Kidney tubule cell (primary cell): ENCODE results near the gene NR2F1-AS1.

Experiments used
- DNase-seq: peaks from one replicate; pipeline ENCODE4 v3.0.0-alpha.2; 2018; ENCODE audit warnings: low spot score

NR2F1-AS1 gene

DNA sequence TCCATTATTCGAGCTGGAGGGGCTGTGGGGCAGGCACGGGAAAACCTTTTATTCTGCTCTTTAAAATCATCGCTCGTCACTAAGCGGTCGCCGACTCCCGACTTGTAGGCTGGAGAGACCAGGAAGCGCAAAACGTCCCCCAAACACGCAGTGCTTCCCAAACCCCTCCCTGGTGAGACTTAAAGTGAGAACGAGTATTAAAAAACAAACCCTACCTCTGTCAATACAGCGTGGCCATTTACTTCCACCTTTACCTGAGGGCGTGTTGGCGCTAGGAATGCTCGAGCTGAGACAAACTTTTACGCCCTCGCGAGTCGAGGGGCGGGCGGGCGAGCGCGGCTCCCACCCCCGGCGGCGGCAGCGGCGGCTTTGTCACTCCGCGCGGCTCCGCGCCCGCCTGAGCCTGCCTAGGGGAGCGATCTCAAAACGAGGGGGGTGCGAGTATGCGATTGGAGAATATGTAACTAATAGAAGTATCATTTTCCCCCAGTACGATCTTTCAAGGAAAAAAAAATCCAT, at the start of gene NR2F1-AS1:
Gene NR2F1-AS1 (minus strand): TSS at position 293 of the 519 bp plus-strand sequence.
- no peak for DNase-seq

- no peak for DNase-seq
These were observed 45.8 kb upstream of the NR2F1-AS1 start for GRCh38 chr5:93626801-93627200.

DNA sequence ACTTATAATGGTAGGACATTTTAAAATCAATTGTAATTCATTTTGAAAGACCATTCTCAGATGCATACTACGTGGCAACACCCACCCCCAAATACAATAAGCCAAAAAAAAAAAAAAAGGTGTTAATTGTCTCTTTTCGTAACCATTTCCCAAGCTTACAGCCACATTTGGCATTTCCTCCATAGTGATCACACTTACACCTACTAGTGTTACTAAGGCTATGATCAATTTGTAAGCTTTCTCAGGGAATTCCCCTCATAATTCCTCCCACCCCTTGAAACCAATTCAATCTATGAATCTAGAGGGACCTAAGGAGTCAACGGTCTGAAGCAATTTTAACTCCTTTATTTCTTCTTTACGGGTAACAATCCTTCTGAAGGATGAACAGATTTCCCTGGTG, 42.1 kb upstream of the NR2F1-AS1 start:
- no peak for DNase-seq

GRCh38 chr5:93622240-93622885, 41.3 kb upstream of the NR2F1-AS1 start:
- DNase-seq: peak; percentile 77

- peak; percentile 82 for DNase-seq
These were observed 40.3 kb upstream of the NR2F1-AS1 start for GRCh38 chr5:93621327-93621798.

DNA sequence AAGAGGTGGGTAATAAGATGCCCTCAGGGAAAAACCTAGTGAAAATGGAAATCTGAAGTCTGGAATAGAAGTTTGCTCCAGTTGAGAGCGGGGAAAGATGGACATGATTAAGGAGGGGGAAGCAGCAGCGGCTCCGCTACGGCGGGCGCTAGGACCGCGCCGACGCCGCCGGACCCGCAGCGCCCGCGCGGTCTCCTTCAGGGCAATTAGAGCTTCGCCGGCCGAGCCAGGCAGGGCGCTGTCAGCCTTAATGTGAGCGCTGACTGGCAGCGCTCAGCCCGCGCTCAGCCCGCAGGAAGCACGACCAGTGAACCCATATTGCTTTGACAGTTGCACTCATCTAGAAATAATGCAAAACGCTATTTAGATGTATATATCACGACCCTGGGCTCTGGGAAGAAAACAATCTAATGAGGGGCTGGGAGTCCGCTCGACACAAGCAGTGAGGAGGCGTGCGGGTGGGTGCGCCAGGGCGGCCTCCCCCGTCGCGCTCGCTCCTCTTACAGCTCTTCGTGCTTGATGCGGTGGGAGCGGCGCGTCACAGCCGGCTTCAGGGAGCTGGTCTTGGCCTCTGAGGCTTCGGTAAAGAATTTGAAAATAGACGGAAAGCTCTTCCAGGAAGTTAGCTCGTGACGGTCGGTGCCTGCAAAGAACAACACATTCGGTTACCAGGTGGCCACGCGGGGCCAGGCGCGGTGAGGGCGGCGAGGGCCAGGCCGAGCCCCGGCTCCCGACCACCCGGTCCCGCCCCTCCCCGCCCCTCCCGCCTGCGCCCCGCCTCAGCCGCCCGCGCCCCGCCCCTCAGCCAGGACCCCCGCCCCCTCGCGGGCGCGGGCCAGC, 39.7 kb upstream of the NR2F1-AS1 start:
- DNase-seq: peak; percentile 80

- DNase-seq: no peak
These were observed 35.6 kb upstream of the NR2F1-AS1 start for GRCh38 chr5:93616538-93617174.

- no peak for DNase-seq
These were observed 31.8 kb upstream of the NR2F1-AS1 start for GRCh38 chr5:93612855-93613243.

DNA sequence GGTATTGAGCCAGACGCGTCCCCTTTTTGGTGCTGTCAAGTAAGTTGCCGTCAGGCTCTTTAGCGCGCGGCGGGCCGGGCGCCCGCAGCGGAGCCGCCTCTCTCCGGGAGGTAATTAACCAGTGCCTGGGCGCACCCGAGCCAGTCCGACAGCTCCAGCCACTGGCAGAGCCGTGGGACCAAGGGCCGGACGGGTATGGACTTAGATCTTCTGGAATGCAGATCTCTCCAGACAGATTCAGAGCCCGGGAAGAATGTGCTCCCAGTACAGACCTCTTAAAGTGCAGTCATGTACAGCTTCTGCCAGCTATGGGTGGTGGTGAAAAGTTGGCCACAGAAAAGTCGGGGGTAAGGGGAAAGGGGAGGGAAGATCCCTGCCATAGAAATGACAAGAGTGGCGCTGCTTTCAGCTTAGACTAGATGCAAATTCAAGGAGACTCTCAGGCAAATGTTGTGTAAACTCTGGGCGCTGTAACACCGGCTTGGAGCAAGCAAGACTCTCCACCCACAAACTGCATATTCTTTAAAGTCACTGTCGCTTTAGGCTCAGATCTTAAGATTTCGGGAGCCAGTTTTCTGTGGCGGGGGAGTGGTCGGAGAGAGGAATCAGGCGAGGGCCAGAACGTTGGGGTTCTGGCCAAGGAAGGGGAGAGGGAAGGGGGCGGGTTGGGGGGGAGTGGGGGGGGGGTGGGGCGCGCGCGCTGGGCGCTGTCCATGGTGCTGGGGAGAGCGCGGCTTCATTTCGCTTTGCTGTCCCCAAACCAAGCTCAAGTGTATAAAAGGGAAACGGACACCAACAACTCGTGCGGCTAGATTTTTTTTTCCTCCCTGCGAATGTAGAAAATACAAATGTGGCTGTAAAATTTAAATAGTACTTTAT, 31.2 kb upstream of the NR2F1-AS1 start:
- DNase-seq: peak; percentile 31

DNA sequence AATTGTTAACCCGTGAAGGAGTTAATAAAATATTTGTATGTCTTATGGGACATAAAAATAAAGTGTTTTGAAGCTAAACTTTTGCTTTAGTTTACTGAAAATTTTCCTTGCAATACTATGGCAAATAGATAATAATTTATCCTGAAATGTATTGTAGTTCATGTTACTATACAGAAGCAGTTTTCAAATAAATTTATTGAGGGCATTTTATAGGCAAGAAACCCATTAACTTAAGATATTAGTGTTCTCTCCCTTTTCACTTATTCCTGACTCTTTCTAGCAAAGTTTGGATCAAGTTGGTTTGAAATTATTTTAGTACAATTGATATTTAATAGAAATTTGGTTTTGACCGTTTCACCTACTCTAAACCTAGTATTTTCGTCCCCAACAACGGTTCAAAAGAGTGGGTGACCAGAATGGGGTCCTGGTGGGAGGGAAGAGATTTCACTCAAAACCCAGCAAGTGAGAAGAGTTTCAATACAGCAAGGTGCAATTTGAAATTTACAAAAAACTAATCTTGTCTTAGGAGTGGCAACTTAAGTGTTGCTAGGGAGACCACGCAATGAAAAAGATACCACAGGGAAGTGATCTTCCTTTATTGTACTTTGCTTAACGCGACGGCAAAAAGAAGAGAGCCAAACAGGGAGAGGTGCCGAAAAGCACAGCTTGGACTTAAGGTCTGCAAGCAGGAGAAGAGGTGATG, 30.4 kb upstream of the NR2F1-AS1 start:
- no peak for DNase-seq

- no peak for DNase-seq
These were observed 29.7 kb upstream of the NR2F1-AS1 start for GRCh38 chr5:93610581-93611272.

- no peak for DNase-seq
These were observed 28.7 kb upstream of the NR2F1-AS1 start for GRCh38 chr5:93609762-93610161.

DNA sequence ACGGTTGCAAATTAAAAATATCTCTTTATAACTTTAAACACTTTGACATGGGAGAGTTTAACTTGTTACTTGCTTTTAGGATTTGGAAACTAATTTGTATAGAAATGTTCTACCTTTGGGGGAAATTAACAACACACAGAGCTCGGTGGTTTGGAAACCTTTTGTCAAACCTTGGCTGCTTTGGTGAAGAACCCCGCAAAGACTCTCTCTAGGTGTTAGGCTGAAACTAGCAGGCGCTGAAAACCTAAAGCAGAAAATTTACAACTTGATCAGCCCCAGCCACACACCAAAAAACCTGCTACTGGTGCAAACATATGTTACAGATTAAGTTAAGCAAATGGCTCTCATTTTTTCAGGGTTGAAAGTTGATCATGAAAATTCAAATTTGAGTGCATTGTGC, 27.8 kb upstream of the NR2F1-AS1 start:
- DNase-seq: no peak

GRCh38 chr5:93607367-93608258, 26.6 kb upstream of the NR2F1-AS1 start:
- DNase-seq: peak; percentile 61

DNA sequence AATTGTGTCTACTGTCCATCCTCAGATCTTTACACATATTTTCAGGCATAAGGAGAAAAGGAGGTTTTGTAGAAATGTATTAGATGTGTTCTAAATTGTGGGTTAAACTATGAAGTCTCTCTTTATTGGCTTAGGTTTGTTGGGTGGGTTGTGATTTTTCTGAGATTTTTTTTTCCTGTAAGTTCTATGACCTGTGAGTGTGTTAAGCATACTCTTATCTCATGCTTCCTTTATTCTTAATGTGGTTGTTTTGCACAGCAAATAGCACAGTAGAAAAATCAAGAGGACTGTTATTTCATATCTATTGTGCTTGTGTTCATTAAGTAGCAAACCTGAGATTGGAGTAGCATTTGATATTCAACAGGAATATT, 25.3 kb upstream of the NR2F1-AS1 start:
- DNase-seq: no peak

DNA sequence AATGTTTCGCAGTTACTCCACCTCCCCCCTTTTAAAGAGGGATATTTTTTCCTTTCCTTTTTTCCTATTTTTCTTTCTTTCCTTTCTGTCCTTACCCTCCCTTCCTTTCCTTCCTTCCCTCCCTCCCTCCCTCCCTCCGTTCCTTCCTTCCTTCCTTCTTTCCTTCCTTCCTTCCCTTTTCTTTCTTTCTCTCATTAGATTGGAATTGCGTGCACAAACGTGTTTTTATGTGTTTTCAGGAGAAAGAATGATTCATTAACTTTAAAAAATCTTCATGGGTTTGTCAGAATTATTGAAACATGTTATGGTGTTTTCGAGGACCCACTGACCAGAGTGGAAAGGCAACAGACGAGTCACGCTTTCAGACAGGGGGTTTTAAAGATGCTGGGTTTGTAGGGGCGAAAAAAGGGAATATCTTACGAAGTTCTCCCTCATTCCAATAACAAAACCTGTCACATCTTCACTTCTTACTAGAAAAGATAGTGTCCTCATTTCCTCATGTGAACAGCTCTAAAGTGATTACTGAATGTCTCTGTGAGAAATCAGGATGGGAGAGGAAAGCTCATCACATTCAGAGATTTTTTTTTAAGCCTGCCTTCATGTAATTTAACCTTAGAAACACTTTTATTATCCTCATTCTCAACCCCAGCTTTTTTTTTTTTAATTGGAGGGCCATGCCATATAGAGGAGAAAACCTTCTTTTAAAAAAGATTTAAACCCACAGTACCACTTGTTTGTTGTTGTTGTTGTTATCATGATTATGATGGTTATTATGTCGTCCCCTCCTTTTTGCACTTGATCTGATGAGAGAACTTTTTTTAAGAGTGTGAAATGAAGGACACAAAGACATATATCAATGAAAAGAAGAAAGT, 23.9 kb upstream of the NR2F1-AS1 start:
- DNase-seq: no peak

GRCh38 chr5:93603793-93604643, 23.0 kb upstream of the NR2F1-AS1 start:
- DNase-seq: peak; percentile 9
